HG02642 (cell line): ENCODE results near the gene PRSS22.
"Not testable (repeated sequence)": the region's sequence is repeated elsewhere in the genome, so short reads cannot be mapped to it uniquely, and the experiment has no call there.

Experiments
- ATAC-seq: cut with Tn5 transposase; IDR thresholded peaks from one replicate; pipeline ENCODE4 v1.9.1; 2021; ENCODE audit warnings: mild to moderate bottlenecking; ENCODE audit not compliant: unreplicated experiment, poor library complexity

Gene PRSS22, protein sequence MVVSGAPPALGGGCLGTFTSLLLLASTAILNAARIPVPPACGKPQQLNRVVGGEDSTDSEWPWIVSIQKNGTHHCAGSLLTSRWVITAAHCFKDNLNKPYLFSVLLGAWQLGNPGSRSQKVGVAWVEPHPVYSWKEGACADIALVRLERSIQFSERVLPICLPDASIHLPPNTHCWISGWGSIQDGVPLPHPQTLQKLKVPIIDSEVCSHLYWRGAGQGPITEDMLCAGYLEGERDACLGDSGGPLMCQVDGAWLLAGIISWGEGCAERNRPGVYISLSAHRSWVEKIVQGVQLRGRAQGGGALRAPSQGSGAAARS

DNA sequence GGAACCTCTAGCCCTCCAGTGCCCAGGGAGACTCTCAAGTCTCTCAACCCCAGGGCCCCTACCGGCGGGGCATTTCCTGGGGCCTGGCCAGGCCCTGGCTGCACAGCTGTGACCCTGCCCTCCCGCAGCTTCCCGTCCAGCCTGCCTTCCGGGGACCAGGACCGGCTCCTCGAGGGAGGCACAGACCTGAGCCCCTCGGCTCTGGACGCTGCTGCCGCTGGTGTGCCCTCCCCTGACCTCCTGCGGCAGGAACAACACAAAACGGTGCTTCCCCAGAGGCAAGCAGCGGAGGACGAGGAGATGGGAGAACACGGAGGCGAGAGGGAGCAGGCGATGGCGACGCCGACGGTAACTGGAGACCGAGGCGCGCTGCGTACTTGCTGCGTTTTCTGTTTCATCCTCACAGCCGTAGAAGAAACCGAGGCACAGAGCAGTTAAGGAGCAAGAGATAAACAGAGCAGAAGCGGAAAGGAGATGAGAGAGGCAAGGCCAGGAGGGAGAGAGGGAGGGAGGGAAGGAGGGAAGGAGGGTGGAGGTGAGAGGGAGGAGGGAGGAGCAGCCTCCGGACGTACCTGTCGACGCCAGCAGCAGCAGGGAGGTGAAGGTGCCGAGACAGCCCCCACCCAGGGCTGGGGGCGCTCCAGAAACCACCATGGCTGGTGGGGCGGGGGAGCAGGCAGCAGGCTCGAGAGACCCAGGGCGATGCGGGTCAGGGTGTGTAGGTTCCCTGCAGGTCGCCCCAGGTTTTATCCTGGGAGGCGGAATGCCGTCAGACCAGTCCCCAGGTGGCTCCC, at the start of gene PRSS22:
PRSS22 (minus strand) TSS at position 720 of the 794 bp plus-strand sequence; CDS start at position 654, 66 bp downstream.
- no peak for ATAC-seq

GRCh38 chr16:2907084-2907753, 49.2 kb upstream of the PRSS22 start:
- ATAC-seq = not testable (repeated sequence)

DNA sequence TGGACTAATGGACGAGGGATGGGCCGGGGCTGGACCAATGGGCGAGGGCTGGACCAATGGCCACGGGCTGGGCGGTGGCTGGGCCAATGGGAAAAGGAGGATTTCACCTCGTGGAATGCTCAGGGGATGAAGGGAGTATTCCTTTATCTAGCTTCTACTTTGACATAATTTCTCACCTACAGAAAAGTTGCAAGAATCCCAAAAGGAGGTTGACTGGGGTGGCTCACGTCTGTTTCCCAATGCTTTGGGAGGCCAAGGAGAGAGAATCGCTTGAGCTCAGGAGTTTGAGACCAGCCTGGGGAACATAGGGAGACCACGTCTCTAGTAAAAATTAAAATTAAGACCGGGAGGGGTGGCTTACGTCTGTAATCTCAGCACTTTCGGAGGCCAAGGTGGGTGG, 48.0 kb upstream of the PRSS22 start:
- no peak for ATAC-seq

GRCh38 chr16:2905241-2905987, 47.4 kb upstream of the PRSS22 start:
- ATAC-seq = peak; percentile 75

DNA sequence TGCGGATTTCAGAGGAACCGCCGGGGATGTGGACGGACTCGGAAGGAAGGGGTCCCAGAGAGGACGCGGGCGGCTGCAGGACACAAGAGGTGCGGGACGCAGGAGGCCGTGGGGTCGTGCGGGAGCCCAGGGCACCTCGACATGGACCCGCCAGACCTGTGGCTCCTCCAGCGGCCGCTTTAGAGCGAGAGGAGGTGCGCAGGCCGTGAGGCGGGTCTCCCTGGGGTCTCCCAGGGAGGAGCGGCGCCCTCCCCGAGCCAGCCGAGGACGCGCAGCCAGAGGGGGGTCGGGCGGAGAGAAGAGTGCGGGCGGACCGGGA, 46.9 kb upstream of the PRSS22 start:
- ATAC-seq = no peak

DNA sequence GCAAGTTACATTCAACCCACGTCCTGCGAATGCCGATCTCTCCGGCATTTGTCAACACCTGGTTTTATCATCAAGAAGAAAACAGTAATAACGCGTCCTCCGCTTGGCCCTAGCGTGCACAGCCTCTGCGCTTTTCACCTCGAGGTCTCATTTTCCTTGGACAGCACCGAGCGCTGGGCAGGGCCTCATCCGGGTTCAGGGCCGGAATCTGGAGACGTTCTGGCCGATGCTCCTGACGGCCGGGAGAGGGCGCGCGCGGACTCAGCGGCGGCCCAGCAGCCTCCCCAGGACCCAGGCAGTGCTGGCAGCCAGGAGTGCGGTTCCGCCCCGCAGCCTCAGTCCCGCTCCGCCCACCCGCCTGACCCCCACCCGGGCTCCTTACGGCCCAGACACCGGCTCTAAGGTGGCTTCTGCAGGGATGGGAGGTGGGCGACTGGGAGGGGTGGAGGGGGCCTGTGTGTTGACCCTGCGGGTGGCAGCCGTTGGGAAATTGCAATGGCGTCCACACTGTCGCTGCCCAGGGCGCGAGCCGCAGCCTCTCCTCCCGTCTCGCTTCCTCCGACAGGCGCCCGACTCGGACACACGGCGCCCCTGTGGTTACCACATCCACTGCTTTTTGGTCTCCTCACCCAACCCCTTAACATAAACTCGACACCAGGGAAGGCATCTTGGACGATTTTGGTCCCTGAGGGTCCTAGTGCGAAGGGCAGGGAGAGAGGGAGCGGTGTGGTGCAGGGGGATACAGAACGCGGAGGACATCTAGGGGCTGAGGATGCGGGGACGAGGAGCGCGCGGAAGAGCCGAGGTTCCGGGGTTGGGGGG, 46.3 kb upstream of the PRSS22 start:
- peak; percentile 53 for ATAC-seq

DNA sequence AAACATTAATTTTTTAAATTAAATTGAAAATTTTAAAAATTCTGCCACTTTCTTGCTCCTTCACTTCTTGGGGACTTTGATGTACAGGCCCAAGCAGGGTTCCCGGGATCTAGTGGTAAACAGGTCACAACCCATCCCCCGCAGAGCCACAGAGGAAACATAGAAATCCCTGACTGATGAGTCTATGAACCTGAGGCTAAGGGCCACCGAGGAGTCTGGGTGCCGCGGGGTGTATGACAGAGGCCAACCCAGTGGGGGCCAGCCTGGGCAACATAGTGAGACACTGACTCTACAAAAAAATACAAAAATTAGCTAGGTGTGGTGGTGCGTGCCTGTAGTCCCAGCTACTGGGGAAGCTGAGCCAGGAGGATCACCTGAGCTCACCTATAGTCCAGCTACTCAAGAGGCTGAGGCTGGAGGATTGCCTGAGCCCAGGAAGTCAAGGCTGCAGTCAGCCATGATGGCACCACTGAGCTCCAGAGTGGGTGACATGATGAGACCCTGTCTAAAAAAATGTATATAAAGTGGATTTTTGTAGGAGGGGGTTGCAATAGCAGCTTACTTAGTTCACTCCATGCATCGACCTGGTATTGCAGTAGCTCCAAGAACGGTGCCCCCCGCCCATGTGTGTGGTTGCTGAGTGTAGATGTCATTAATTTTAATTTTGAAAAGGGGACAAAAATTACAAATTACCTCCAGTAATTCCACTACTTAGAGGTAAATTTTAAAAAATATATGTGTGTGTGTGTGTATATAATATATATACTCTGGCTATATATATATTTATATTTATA, 44.6 kb upstream of the PRSS22 start:
- ATAC-seq = no peak

- no peak for ATAC-seq
Observed at GRCh38 chr16:2900526-2901075, 42.6 kb upstream of the PRSS22 start.

DNA sequence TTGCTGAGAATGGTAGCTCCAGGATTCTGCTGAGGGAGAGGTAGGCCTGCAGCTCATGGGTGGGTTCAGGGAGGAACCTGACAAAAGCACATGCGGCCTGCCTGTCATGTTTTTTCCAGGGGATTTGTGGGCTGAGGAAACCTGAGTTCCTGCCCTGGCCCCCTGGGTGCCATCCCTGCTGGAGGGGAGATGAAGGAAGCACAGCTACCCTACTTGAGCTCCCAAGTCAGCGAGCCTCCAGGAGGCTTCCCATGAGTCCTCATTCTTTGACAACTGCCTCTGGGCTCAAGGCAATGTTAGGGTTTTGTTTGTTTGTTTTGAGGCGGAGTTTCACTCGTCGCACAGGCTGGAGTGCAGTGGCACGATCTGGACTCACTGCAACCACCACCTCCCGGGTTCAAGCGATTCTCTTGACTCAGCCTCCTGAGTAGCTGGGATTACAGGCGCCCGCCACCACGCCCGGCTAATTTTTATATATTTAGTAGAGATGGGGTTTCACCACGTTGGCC, 41.6 kb upstream of the PRSS22 start:
- ATAC-seq = no peak

GRCh38 chr16:2898831-2899563, 41.0 kb upstream of the PRSS22 start:
- no peak for ATAC-seq

GRCh38 chr16:2897110-2897509, 39.1 kb upstream of the PRSS22 start:
- no peak for ATAC-seq

GRCh38 chr16:2896480-2897010, 38.6 kb upstream of the PRSS22 start:
- ATAC-seq = no peak

DNA sequence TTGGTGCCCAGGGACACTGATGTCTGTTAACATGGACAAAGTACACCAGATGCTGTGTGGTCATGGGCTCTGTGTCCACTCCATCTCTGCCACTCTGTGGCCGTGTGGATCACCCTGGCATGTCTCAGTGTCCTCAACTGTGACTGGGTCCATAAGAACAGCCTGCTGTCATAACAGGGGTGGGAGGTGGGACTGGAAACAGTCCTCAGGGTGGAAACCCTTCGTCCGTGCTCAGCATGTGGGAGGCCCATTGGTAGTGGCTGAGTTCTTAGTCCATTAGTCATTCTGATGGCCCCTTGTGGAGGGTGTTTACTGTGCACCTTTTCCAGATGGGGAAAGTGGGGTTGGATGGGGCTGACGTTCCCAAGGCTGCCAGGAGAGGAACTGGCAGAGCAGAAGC, 37.8 kb upstream of the PRSS22 start:
- ATAC-seq = no peak

GRCh38 chr16:2894231-2894630, 36.3 kb upstream of the PRSS22 start:
- no peak for ATAC-seq

- ATAC-seq = no peak
Observed at GRCh38 chr16:2884041-2884451, 26.1 kb upstream of the PRSS22 start.

- peak; percentile 6 for ATAC-seq
Observed at GRCh38 chr16:2883458-2883908, 25.5 kb upstream of the PRSS22 start.

DNA sequence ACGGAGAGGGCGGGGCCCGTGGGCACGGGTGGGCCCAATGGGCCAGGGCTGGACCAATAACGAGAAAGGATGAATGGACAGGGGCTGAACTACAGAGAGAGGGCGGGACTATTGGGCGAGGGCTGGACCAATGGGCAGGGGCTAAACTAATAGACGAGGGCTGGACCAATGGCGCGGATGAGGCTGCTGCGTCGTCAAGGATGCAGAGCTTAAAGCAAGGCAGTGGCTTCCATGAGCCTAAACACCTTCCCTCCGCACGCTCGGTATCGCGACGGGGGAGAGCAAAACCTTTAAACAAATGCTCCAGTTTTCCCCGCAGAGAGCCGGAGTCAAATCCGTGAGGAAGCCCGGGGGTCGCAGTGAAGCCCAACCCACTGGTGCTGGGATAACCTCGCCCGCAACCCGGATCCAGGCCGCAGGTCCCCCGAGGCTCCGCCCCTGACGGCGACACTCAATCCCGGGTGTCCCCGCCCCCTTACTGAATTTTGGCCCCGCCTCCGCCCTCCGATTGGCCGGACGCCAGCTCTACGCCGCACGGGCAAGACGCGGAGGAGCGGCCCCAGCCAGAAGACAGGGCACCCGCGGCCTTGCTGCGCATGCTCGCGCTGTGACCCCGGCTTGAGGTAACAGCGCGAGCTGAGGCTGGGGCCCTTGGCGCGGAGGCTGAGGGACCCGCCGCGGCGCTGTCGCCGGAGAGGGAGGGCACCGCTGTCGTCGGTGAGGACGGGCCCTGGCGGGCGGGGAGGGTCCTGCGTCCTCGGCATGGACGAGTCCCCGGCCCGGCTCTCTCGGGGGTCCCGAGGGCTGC, 24.9 kb upstream of the PRSS22 start, which contains the start of gene FLYWCH2:
FLYWCH2 (plus strand) TSS at position 566 of the 808 bp plus-strand sequence. CDS start 13,235 bp downstream, outside the sequence.
- ATAC-seq = peak; percentile 90
